UCSD-AML1 (cell line): Measurements from ENCODE around the gene GSTO2.
A peak's percentile ranks its signal among the peaks of the same experiment; 100 is the strongest.

Source experiments
- DNase-seq: peaks from one replicate; lab custom pipeline; 2025; ENCODE audit not compliant: unreplicated experiment; lab: John Stamatoyannopoulos, UW

The GSTO2 gene

DNA sequence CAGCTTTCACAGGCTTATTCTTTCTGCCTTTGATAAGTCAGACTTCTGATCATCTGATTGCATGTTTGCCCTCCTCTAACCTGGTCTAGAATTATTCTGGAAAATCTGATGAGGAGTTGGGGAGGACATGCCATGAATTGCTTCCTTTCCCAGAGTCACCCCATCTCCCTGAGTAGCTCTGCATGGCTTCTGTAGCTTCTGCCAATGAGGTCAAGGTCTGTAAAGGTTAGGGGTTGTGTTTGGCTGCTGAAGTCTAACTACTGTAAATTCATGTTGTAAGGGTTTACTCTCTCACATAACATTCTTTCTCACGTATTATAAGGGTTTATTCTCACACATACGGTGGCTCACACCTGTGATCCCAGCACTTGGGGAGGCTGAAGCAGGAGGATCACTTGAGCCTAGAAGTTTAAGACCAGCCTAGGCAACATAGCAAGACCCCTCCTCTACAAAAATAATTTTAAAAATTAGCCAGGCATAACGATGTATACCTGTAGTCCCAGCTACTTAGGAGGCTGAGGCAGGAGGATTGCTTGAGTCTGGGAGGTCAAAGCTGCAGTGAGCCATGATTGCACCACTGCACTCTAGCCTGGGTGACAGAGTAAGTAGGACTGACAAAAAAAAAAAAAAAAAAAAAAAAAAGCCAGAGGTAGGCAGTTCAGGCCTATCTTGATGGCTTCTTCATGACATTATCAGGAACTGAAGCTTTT, 10.7 kb downstream of the GSTO2 start:
- DNase-seq = no peak

DNA sequence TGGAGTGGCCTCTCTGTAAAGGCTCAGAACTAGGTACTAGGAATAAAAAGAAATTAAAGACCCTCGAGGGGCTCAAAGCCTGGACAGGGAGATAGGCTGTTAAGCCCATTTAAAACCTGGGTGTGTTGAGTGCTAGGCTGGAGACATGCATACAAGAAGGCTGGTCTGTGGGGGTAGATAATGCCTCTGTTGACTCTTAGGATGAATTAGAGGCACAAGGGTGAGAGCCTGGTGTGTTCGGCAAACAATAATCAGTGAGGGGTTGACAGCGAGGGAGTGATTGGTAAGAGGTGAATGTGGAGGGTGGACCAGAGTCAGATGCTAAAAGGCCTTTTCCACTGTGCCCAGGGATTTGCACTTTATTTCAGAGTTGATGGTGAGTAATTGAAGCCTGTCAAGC, 12.7 kb downstream of the GSTO2 start:
- DNase-seq = no peak

DNA sequence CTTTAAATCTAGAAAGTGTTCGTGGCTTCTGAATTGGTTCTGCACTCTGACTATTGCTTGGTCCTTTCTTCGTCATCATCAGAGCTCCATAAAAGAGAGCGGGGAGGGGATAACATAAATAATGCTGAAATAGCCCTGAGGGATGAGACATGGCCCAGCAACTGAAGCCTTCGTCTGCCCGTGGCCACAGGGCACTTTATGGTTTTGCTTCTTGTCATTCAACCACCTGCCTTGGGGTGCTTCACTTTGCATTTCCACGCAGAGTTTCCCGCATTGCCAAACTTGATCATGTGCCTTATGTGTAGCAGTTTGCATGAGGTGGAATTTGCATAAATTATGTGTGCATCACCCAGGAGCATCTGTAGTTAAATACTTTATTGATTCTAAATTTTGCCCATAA, 15.9 kb downstream of the GSTO2 start:
- no peak for DNase-seq

DNA sequence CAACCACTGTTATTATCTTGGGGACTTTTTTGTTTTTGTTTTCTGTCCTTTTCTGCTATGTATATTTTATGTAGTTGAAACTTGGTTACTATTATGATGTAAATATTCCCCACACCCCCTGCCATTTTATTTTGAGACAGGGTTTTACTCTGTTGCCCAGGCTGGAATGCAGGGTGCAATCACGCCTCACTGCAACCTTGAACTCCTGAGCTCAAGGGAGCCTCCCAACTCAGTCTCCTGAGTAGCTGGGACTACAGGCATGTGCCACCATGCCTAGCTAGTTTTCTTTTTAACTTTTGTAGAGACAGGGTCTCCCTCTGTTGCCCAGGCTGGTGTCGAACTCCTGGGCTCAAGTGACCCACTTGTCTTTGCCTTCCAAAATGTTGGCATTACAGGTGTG, 18.0 kb downstream of the GSTO2 start:
- DNase-seq = no peak

DNA sequence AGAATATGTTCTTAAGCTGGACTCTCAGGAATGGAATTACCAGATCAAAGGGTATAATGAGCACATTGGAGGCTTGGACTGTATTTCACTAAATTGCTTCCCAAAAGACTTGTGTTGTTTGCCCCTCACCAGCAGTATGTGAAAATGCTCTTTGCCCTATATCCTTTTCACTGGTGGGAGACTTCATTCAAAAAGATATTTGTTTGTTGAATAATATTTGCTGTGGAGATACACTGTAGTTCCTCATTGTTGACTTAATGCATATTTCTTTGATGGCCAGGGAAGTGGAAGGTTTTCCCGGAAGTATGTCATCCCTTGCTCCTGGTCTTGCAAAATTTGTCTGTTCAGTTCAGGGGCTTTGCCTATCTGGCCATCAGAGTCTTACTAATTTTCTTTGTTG, 19.4 kb downstream of the GSTO2 start:
- DNase-seq = no peak

DNA sequence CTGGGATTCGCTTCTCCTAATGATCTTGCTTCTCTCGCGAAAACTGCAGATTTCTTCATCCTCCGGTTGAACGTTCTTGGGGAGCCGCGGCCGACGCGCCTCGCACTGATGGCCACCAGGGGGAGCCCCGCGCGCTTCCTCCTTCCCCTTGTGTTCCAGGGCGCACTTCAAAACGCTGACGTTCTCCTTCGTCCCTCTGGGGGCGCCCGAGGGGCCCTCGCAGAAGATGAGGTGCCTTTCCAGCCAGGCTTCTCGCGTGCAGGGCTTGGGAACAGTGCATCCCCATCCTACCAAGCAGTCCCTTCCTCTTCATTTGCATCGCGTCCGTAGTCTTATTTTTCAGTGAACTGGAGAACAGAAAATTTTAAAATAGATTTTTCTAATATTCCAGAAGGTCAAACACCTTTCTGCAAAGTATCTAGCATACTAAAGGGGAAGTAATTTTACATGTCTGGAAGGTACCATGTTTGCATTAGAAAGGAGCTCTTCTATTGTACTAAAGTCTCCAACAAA, 22.5 kb downstream of the GSTO2 start:
- DNase-seq = peak; percentile 87

DNA sequence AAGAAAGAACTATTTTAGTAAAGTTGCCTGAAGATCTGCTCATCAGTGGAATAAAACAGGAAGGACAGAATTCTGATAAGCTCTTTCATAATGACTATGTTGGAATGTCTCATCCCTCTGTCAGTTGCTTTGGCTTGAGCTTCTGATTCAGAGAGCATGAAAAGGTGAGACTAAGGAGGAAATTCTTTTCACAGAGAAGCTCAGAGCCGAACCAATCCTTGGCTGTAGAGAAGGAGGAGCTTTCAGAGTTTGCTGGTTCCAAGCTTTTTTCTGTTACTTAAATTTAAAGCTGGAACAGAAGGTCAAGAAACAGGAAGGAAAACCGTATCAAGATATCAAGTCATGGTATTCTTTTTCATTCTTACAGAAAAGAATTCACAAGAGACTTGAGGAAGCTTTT, 24.0 kb downstream of the GSTO2 start:
- no peak for DNase-seq

DNA sequence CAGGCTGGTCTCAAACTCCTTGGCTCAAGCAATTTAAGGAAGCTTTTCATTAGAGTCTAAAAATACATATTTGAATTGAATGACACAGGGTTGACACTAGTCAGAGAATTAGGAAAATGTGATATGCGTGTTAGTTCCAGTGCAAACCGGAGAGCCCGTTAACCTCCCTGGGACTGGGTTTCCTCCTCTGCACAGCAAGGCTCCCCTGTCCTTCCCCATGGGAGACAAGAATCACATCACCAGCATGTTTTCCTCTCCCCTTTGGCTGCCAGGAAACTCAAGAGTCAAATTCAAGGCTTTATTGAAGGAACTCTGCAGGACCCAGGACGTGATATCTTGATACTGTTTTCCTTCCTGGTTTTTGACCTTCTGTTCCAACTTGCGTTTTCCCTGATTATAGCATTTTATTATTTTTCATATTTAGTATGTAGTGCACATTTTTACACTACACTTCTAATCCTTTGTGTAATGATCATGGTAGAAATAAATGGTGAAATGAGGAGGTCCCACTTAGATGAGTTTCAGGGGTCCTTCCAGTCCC, 24.9 kb downstream of the GSTO2 start:
- DNase-seq = no peak

DNA sequence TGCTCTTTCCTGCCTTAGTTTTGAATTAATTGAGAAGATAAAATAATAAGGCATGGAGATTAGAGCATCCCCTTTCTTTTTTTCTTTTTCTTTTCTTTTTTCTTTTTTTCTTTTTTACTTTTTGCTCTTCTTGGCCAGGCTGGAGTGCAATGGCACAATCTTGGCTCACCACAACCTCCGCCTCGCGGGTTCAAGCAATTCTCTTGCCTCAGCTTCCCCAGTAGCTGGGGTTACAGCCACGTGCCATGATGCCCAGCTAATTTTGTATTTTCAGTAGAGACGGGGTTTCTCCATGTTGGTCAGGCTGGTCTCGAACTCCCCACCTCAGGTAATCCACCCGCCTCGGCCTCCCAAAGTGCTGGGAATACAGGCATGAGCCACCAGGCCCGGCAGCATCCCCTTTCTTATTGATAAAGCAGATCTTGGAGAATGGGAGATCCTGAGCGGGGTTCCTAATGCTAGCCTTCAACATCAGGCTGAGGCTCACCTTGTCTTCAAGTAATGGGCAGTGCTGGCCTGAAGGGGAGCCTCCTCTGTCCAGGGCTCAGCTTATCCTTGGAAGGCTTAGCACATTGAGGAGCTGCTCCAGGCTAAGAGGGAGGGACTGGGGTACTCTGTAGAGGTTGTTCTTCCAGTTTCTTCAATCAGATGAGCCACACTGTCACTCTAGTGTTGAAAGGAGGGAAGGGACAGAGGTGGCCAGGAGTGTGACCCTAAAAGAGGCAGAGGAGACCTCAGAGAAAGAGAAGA, 27.9 kb downstream of the GSTO2 start:
- no peak for DNase-seq

DNA sequence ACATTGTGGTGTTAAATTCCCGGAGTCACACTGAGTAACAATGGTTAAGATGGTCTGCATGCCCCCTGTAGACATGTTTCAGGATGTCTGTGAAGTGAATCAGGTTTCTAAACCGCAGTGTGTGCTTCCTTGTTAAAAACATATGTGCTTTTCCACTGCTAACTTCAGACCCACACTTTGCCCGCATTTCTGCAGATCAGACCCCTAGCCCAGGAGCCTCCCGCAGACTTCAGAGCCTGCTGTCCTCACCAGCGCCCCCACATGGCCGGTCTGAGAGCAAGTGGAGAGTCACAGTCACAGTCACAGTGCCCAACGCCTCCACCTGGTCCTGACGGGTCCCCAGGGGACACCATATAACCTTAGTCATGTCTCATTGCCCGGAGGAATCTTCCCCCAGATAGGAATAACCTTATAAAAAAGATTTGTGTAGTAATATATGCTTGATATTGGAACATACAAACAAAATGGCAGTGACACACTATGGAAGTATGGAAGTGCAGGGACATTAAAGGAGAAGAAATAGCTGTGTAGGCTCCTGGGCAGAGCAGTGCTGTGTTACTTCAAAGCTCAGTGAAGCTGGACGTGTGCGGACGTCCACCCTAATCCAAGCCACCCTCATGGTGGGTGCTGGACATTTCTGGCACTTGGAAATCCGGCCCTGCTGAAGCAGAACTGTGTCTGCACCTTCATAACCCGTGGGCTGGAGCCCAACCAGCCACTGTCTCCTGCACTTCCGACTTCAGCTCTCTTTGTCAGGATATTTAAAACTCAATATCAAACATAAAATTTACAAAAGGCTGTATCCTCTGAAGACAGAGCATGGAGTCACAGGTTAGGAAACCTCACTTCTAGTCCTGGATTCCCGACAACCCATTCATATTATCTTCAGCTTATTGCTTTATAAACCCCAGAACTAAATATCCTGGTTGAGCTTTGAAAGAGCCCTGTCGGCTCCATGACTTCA, 29.0 kb downstream of the GSTO2 start:
- DNase-seq = peak; percentile 40

DNA sequence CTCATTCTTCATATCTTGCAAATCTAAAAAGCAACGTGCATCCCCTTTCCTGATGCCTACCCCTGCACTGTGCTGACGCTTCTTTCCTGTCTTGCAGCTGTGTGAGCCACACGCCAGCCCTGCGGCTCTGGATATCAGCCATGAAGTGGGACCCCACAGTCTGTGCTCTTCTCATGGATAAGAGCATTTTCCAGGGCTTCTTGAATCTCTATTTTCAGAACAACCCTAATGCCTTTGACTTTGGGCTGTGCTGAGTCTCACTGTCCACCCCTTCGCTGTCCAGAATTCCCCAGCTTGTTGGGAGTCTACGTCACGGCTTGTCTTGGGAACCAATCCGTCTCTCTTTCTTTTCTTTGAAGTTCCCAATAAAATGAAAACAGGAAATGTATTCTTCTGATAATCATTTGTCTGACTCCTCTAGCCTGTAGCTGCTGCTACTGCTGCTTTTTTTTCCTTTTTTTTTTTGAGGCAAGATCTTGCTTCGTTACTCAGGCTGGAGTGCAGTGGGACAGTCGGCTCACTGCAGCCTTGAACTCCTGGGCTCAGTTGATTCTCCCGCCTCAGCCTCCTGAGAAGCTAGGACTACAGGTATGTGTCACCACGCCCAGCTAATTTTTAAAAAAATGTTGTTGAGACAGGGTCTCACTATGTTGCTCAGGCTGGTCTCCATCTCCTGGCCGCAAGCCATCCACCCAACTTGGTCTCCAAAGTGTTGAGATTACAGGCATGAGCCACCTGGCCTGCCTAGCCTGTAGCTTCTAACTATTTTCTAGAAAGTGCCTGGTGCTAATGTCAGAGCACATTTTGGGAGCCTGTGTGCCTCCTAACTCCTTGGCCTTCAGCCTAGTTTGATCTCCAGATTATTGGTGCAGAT, 30.3 kb downstream of the GSTO2 start:
- no peak for DNase-seq

DNA sequence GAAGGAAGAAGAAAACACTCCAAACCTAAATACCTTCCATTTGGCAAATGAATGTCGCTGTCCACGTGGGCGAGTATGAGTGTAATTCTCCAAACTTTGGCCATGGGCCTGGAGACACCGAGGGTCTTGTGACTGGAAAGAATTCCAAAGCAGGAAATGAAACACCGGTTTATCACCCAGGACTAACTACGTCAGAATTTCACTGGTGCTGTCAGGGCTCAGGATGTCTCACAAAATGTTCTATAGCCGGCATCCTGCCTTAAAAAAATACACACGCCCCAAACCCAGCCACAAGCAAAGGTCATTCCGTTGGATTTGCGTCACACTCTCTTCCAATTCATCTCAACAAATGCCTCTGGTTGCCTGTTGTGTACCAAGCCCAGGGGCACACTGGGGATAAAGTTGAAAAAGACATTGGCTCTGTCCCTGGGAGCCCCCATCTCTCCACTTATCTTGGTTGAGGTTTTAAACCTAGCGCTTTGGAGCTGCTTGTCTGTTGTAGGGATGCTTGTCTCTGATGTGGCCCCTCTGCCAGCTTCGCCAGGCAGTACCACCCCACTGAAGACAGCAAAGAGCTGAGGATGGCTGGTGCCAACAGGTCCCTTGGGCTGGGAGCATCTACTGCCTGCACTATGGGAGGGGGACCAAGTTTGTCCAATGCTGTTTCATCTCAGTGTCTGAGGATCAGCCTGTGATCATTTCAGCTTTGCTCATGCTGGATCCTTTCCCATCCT, 31.2 kb downstream of the GSTO2 start:
- DNase-seq = no peak

DNA sequence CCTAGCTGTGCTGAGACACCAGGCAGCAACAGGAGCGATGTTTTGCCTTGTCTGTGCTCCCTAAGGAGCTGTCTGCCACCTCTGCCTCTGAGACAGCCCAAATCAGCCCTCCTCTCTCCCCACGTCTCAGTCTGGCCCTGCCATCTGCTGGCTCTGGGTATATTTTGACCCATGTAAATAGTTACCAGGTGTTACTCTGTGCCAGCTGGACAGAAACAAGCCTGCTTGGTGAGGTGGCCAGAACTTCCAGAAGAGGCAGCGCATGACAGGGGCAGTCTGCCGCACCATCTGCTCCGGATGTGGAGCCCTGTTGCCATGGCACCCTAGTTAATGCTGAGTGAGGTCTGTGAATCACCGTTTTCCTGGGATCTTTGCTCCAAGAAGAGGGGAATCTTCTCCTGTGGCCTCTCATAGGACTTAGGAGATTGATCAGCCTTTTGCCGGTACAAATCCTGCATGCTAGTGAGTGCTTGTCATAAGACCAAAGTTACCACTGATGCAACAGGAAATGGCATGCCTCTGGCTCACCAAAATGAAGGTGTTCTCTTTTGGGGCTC, 31.8 kb downstream of the GSTO2 start:
- no peak for DNase-seq

DNA sequence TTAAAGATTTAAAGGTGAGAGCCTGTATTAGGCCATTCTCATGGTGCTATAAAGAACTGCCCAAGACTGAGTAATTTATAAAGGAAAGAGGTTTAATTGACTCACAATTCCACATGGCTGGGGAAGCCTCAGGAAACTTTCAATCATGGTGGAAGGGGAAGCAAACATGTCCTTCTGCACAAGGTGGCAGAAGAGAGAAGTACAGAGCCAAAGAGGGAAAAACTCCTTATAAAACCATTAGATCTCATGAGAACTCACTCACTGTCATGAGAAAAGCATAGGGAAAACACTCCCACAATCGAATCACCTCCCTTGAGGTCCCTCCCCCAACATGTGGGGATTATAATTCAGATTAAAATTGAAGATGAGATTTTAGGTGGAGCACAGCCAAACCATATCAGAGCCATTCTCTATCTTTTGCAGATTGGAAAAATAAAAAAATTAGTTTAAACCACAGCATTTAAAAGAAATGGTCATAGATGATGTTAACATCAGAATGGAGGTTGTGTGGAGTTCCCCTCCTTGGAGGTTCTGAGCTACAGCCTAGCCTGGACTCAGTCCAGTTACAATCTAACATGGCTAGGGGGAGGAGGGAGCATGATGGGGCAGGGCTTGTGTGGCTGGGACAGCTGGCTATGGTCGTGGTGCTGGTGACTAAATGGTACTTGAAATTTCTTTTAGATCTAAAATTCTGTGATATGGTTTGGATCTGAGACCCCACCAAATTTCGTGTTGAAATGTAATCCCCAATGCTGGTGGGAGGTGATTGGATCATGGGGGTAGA, 33.1 kb downstream of the GSTO2 start:
- no peak for DNase-seq

DNA sequence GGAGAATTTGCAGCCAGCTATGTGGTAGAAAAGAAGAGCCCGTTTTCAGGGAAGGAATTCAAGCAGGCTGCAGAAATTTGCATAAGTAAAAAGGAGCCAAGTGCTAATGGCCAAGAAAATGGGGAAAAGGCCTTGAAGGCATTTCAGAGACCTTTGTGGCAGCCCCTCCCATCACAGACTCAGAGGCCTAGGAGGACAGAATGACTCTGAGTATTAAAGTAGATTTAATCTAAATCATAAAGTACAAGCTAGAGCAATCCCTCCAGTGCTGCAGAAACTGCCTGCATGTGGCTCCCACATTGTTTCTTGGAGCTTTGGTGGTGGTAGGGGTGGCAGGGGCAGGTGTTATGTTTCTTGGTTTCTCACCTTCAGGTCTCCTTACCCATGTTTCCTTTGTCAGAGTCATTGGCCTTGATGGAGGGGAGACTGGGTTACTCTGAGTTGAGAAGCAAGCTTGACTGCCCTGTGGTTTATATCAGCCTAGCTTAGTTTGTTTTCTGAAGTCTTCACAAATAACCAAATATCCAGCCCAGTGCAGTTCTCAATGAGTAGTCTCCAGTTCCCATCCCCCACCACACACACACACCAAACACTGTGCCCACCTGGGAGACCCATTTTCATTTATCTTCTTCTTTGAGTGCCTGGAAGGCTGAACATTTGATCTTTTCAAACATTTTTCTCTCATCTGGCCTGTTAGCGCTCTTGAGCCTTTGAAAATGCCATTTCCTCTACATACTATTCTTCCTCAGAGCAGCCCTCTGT, 34.8 kb downstream of the GSTO2 start:
- no peak for DNase-seq

DNA sequence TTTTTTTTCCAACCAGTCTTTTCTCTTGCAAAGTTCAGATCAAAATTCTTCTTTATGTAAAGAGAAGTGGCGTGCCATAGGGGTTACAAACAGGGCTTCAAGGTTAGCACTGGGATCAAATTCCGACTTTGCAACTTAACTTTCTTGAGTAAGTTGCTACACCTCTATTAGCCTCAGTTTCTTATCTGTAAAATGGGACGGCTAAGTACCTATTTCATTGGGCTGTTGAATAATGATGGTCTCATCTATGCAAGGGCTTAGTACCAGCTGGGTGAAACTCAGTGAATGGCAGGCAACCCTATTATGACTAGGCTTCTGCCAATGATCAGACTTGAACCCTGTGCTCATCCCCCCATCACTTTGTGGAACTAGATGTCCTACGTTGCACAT, 35.4 kb downstream of the GSTO2 start:
- DNase-seq = no peak

DNA sequence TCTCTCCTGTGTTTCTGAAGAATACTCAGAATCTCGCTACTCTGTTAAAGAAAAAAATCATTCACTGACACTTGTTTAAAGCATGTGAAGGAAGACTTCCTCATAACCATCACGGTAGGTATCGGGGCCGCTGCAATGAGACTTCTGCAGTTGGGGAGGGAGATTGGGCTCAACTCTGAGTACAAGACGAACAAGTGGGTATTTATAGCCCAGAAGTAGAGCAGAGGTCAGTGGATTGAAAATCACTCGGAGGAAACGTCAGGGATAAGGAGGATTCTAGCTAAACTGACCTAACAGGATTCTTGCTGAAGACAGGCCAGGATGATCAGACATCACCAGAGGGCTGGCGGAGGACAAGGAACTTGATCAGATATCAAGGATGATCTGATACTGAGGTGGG, 35.9 kb downstream of the GSTO2 start:
- DNase-seq = no peak

DNA sequence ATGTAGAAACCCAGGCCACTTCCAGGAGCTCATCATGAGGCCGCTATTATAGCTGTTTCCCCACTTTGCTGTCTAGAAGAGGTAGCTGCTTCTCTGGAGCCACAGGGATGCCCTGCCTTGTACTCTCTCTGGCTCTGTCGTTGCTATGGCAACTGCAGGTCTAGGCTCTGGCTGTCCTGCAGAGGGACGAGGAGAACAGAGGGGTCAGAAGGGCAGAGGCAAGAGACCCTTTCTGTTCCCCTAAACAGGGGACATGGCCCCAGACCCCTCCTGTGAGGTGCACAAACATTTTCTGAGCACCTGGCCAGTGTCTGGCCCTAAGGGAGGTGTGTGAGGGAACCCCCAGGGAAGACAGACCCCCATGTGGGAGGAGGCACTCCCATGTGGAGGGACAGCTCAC, 37.9 kb downstream of the GSTO2 start:
- no peak for DNase-seq
